Keratinocyte (primary cell): ENCODE data around the gene BICD1. TPM values are rescaled to one million over a fixed set of nuclear protein-coding genes. Genes with fewer than 3 reads are reported as not detected.

Experiments
- DNase-seq: peaks from one replicate; pipeline ENCODE4 v3.0.0-alpha.2; 2011; ENCODE audit warnings: low read depth, missing footprints, low spot score
- FAIRE-seq: peaks from 2 replicates; lab custom pipeline; 2011; peaks lifted over from hg19 to GRCh38; lab: Jason Lieb, UNC
- H2AFZ ChIP-seq: 2 replicates; pipeline ENCODE4 v1.6.0; 2012; ENCODE audit warnings: low read length, control low read depth, inconsistent platforms; ENCODE audit not compliant: control insufficient read depth
- H3K27ac ChIP-seq: 2 replicates; pipeline ENCODE4 v1.5.1; 2011; ENCODE audit warnings: low read length; ENCODE audit not compliant: control insufficient read depth, insufficient read depth
- H3K27me3 ChIP-seq: 3 replicates; pipeline ENCODE4 v1.6.0; 2011; ENCODE audit warnings: low read length; ENCODE audit not compliant: control insufficient read depth, insufficient read depth; ENCODE audit errors: extremely low read depth
- H3K36me3 ChIP-seq, 2 experiments: 2 replicates in 1 of 2; 3 replicates in 1 of 2; pipeline ENCODE4 v1.5.1; 2011; ENCODE audit warnings: low read length in 2 of 2, mild to moderate bottlenecking in 1 of 2; ENCODE audit not compliant: control insufficient read depth in 2 of 2, insufficient read depth in 2 of 2; ENCODE audit errors: extremely low read depth in 1 of 2
- H3K4me1 ChIP-seq: 3 replicates; pipeline ENCODE4 v1.5.1; 2011; ENCODE audit warnings: low read length; ENCODE audit not compliant: control insufficient read depth, insufficient read depth; ENCODE audit errors: extremely low read depth
- H3K4me2 ChIP-seq: 3 replicates; pipeline ENCODE4 v1.6.0; 2011; ENCODE audit warnings: low read depth, low read length; ENCODE audit not compliant: control insufficient read depth, insufficient read depth; ENCODE audit errors: extremely low read depth
- H3K4me3 ChIP-seq, 3 experiments: fragments of 200-600 bp in 1 of 3; sonication (generic) in 1 of 3; 2 replicates in 2 of 3; 3 replicates in 1 of 3; pipeline ENCODE4 v1.5.1; 2011 to 2016; ENCODE audit warnings: low read length in 3 of 3, mild to moderate bottlenecking in 3 of 3, control low read depth in 2 of 3, inconsistent platforms in 1 of 3, low read depth in 1 of 3, mixed read lengths in 1 of 3, mixed run types in 1 of 3, moderate library complexity in 1 of 3; ENCODE audit not compliant: control insufficient read depth in 2 of 3, insufficient read depth in 2 of 3; ENCODE audit errors: extremely low read depth in 1 of 3
- H3K79me2 ChIP-seq: 2 replicates; pipeline ENCODE4 v1.6.0; 2012; ENCODE audit warnings: low read length; ENCODE audit not compliant: control insufficient read depth, insufficient read depth
- H3K9ac ChIP-seq: 3 replicates; pipeline ENCODE4 v1.6.0; 2011; ENCODE audit warnings: low read length; ENCODE audit not compliant: control insufficient read depth, insufficient read depth; ENCODE audit errors: extremely low read depth
- H3K9me1 ChIP-seq: 3 replicates; pipeline ENCODE4 v1.6.0; 2011; ENCODE audit warnings: low read length; ENCODE audit not compliant: control insufficient read depth, insufficient read depth; ENCODE audit errors: extremely low read depth
- H3K9me3 ChIP-seq: 2 replicates; pipeline ENCODE4 v1.5.1; 2012; ENCODE audit warnings: low read depth, low read length; ENCODE audit not compliant: control insufficient read depth
- H4K20me1 ChIP-seq: 3 replicates; pipeline ENCODE4 v1.6.0; 2011; ENCODE audit warnings: low read length; ENCODE audit not compliant: control insufficient read depth, insufficient read depth; ENCODE audit errors: extremely low read depth
- CTCF ChIP-seq, 3 experiments: IDR thresholded peaks in 1 of 3; conservative IDR thresholded peaks in 1 of 3; optimal IDR thresholded peaks in 1 of 3; 2 replicates in 2 of 3; 3 replicates in 1 of 3; pipeline versions ENCODE3 to v1.5.1; 2011; ENCODE audit warnings: low read length in 3 of 3, mild to moderate bottlenecking in 3 of 3, moderate library complexity in 2 of 3, control low read depth in 1 of 3, inconsistent platforms in 1 of 3; ENCODE audit not compliant: insufficient read depth in 2 of 3; ENCODE audit errors: extremely low read depth in 1 of 3
- EZH2 ChIP-seq: IDR thresholded peaks from one replicate; pipeline ENCODE4 v1.6.1; 2012; ENCODE audit warnings: inconsistent platforms, mild to moderate bottlenecking, low read length, moderate library complexity
- dilution Hi-C: fragments of 300-500 bp; cut with MboI; formaldehyde crosslinking; loops from one replicate; pipeline ENCODE4 v1.7.0; 2020; ENCODE audit warnings: low sequenced_read_pairs; ENCODE audit not compliant: extremely low pct_ligation_motif_present
- polyA plus RNA-seq, 5 experiments: library from polyadenylated mRNA; depleted of rRNA in 3 of 5; stranded (reverse) in 3 of 5; stranded (forward) in 1 of 5; unstranded in 1 of 5; fragments of >200 nt; gene quantifications; 1 replicate in 1 of 5; 2 replicates in 3 of 5; 3 replicates in 1 of 5; pipeline versions ENCODE4 v1.2.1 to v1.2.3, GENCODE V29; 2011 to 2012; ENCODE audit warnings: missing spikeins in 2 of 5, low read depth in 1 of 5, low replicate concordance in 1 of 5

The BICD1 gene
- polyA plus RNA-seq, 1 donor (not counting 4 experiments of a cell fraction or from before 2014, with no cell fraction given) = 10.2 TPM

GRCh38 chr12:32211066-32211899, 104.6 kb downstream of the BICD1 start:
- Histone ChIP-seq H3K27ac (no peak overlapping the region), H3K9ac (no peak overlapping the region), H2AFZ (no peak overlapping the region), H3K4me3 (no peak overlapping the region), H3K79me2 (no peaks in the 10 kb centered on the region), H3K36me3 (peaks cover 0 to 2% of the 10 kb centered on the region in 2 experiments), H3K9me3 (no peaks in the 10 kb centered on the region), H3K4me1 (peaks cover 6% of the 10 kb centered on the region), H3K4me2 (no peak overlapping the region), H4K20me1 (no peaks in the 10 kb centered on the region), H3K9me1 (no peaks in the 10 kb centered on the region), H3K27me3 (no peaks in the 10 kb centered on the region)
- dilution Hi-C loops = no loop called here
- TF ChIP-seq CTCF (optimal IDR thresholded peaks at IDR 0.05 in 1 of 3, IDR thresholded peaks at IDR 0.05 in 1 of 3, conservative IDR thresholded peaks at IDR 0.05 in 1 of 3; ENCODE audit: extremely low read depth in 1 of 3, insufficient read depth in 2 of 3, low read length in 3 of 3) (no peak), EZH2 (no peak)
- no peak for DNase-seq
- FAIRE-seq = no peak

GRCh38 chr12:32211900-32212156, 105.2 kb downstream of the BICD1 start:
- H4K20me1 ChIP-seq = no peaks in the 10 kb centered on the region
- FAIRE-seq (peak; percentile 5), DNase-seq (no peak)
- H3K9me1 ChIP-seq = no peaks in the 10 kb centered on the region
- TF ChIP-seq EZH2 (no peak), CTCF (optimal IDR thresholded peaks at IDR 0.05 in 1 of 3, IDR thresholded peaks at IDR 0.05 in 1 of 3, conservative IDR thresholded peaks at IDR 0.05 in 1 of 3; ENCODE audit: extremely low read depth in 1 of 3, insufficient read depth in 2 of 3, low read length in 3 of 3) (no peak)
- H3K79me2 ChIP-seq = no peaks in the 10 kb centered on the region
- no peak overlapping the region for H3K9ac ChIP-seq
- peaks cover 2 to 3% of the 10 kb centered on the region in 2 experiments for H3K36me3 ChIP-seq
- H3K27me3 ChIP-seq = no peaks in the 10 kb centered on the region
- no peak overlapping the region for H3K4me2 ChIP-seq
- dilution Hi-C loops = no loop called here
- no peak overlapping the region for H2AFZ ChIP-seq
- no peaks in the 10 kb centered on the region for H3K9me3 ChIP-seq
- H3K27ac ChIP-seq = no peak overlapping the region
- peaks cover 6% of the 10 kb centered on the region for H3K4me1 ChIP-seq
- H3K4me3 ChIP-seq = no peak overlapping the region
